Ovary (tissue), 9 donors: Measurements from ENCODE around the gene KAT6B. TPM values are rescaled to one million over a fixed set of nuclear protein-coding genes. Genes with fewer than 3 reads are reported as not detected.

Experiments used
- DNase-seq, 5 donors: peaks; one replicate each; pipeline ENCODE4 v3.0.0-alpha.2; 2019 to 2020
- H3K27ac ChIP-seq, 2 donors: fragments of 200-600 bp; one replicate each; pipeline versions ENCODE4 v1.5.1 to v1.8.0; 2019 to 2022
- H3K27me3 ChIP-seq: fragments of 200-600 bp; one replicate; pipeline ENCODE4 v1.8.0; 2022
- H3K36me3 ChIP-seq: fragments of 200-600 bp; sonication (generic); one replicate; pipeline ENCODE4 v1.5.1; 2019
- H3K4me1 ChIP-seq: one replicate; pipeline ENCODE4 v1.8.1; 2013; ENCODE audit warnings: mild to moderate bottlenecking, moderate library complexity; ENCODE audit not compliant: insufficient read depth
- H3K4me3 ChIP-seq: fragments of 200-600 bp; sonication (generic); one replicate; pipeline ENCODE4 v1.5.1; 2017
- H3K9me3 ChIP-seq, 2 donors: fragments of 200-600 bp in 1 of 2; sonication (generic) in 1 of 2; one replicate each; pipeline versions ENCODE4 v1.5.1 to v1.8.1; 2013 to 2019; ENCODE audit warnings: mild to moderate bottlenecking in 1 of 2, moderate library complexity in 1 of 2
- EP300 ChIP-seq: sonication (generic); formaldehyde crosslinking; IDR thresholded peaks from one replicate; pipeline ENCODE4 v1.6.1; 2017; ENCODE audit warnings: antibody characterized with exemption
- POLR2A ChIP-seq: fragments of 450-650 bp; IDR thresholded peaks from one replicate; pipeline ENCODE4 v1.6.1; 2017; ENCODE audit warnings: antibody characterized with exemption, mild to moderate bottlenecking, moderate library complexity
- WGBS, 3 donors: extraction: QIAGEN DNeasy Blood & Tissue Kit in 1 of 3; methylation state at CpG; one replicate each; pipeline versions ENCODE4 v1.1.5 to v1.1.7; 2013 to 2017; 5-methylcytosine and 5-hydroxymethylcytosine counted together
- intact Hi-C, 4 donors: fragments of 100-400 bp; cut with DNase I; formaldehyde crosslinking; loops; one replicate each; pipeline versions ENCODE4 v1.11.0 to v1.15.1; 2022 to 2023
- polyA plus RNA-seq, 2 donors: library from polyadenylated mRNA; stranded (reverse); fragments of 200-250 nt in 1 of 2; fragments of 350-450 nt in 1 of 2; fragmentation: Illumina TruSeq in 1 of 2; extraction: RNeasy Lipid Tissue Mini Kit (QIAGEN cat#74804) in 1 of 2; gene quantifications; one replicate each; pipeline ENCODE4 v1.2.3, GENCODE V29; 2013 to 2014
- total RNA-seq, 7 donors: library from RNA; depleted of rRNA in 2 of 7; stranded (reverse); fragments of >200 nt in 2 of 7; fragmentation: NEBNext Ultra II Directional in 3 of 7; extraction: Animal tissue kit (Norgen Biotek cat#: 25700) in 3 of 7; gene quantifications; one replicate each; pipeline versions ENCODE4 v1.1.0 to v1.2.4, GENCODE V29; 2016 to 2023
- TF ChIP-seq, protein P1 (sequence below), 3 donors: fragments of 450-650 bp in 2 of 3; fragments of 200-600 bp in 1 of 3; IDR thresholded peaks; one replicate each; pipeline versions ENCODE4 v1.5.1 to v1.8.0; 2016 to 2022; ENCODE audit warnings: antibody characterized with exemption in 3 of 3, mild to moderate bottlenecking in 1 of 3
- donor health status: DM: no; HTN: no; CAD: no; lungs with moderate emphysema.
- donor health status: DM: no; HTN: no; CAD: no.
- donor health status: Bipolar disorder and iron deficiency.
- donor health status: DM: yes; HTN: yes; CAD: no.
- donor health status: DM: no; HTN: no; CAD: no.
- donor health status: DM: yes; HTN: yes; CAD: no.

The KAT6B gene
- total and polyA plus RNA-seq, 9 donors: 14.9 to 61.6 (median 49.2) TPM

DNA sequence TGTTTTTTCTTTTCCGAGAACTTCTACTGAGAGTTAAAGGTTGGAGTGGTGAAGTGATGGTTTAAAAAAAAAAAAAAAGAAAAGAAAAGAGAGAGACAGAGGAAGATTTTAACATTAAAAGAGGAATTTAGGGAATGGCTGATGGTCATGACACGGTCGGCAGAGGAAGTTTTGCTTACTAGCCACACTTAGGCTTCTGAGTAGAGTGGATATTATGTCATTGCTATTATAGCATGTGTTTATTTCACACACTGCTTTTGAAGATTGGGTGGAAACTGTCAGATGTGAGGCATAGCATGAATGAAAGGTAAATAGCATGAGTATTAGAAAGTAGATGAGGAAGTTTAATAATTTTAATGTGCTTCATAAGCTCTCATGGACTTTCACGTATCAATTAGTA lies 2.5 kb downstream of the KAT6B start:
- no peak overlapping the region for H3K27ac ChIP-seq
- no peaks in the 10 kb centered on the region for H3K36me3 ChIP-seq
- no peak for TF ChIP-seq POLR2A
- TF ChIP-seq, protein P1, sequence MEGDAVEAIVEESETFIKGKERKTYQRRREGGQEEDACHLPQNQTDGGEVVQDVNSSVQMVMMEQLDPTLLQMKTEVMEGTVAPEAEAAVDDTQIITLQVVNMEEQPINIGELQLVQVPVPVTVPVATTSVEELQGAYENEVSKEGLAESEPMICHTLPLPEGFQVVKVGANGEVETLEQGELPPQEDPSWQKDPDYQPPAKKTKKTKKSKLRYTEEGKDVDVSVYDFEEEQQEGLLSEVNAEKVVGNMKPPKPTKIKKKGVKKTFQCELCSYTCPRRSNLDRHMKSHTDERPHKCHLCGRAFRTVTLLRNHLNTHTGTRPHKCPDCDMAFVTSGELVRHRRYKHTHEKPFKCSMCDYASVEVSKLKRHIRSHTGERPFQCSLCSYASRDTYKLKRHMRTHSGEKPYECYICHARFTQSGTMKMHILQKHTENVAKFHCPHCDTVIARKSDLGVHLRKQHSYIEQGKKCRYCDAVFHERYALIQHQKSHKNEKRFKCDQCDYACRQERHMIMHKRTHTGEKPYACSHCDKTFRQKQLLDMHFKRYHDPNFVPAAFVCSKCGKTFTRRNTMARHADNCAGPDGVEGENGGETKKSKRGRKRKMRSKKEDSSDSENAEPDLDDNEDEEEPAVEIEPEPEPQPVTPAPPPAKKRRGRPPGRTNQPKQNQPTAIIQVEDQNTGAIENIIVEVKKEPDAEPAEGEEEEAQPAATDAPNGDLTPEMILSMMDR (IDR thresholded peaks at IDR 0.05): no peak
- TF ChIP-seq EP300: no peak
- H3K27me3 ChIP-seq: no peaks in the 10 kb centered on the region
- H3K9me3 ChIP-seq: no peaks in the 10 kb centered on the region
- 61 to 71% (median 62%) methylated on average over 4 of the region's 4 CpGs for WGBS, 3 donors
- intact Hi-C loops: loop anchor here in 2 of 4 donors (5.0 to 10.0 kb wide), 2 partner anchors 276 to 677 kb away; partner anchors contain the start of genes ADK (in 1 of the 2) and AP3M1 (in 1 of the 2)
- no peak overlapping the region for H3K4me3 ChIP-seq
- DNase-seq: no peak
- peaks cover 9% of the 10 kb centered on the region for H3K4me1 ChIP-seq

DNA sequence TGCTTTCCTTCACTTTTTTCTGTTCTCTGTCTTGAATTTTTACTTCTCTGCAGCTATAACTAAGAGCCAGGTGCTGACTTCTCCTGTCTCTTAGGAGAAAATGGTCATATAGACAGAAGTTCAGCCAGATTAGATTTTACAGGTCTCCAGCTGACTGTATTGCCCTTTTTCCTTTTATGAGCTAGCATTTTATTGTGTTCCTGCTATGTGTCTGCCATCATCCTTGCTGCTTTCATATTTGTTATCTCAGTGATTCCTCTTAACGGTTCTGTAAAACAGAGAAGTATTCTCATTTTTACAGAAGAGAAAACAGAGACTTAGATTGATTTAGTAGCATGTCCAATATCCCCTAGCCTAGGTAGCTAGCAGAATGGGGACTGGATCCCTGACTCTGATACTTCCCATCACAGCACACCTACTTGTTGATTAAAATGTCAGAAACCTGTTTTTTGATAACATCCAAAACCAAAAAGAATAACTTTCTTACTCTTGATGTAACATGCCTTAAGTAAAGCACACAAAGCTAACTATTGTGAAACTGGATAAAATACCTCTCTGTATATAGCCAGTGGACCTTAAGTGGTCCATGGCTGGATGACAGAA lies 5.2 kb downstream of the KAT6B start:
- DNase-seq: no peak
- WGBS, 3 donors: 10 to 18% (median 13%) methylated on average over 1 of the region's 1 CpG
- Histone ChIP-seq H3K27ac (no peak overlapping the region), H3K36me3 (no peaks in the 10 kb centered on the region), H3K4me3 (no peak overlapping the region), H3K4me1 (peaks cover 19% of the 10 kb centered on the region), H3K27me3 (no peaks in the 10 kb centered on the region), H3K9me3 (no peaks in the 10 kb centered on the region)
- intact Hi-C loops: loop anchor here in 1 of 4 donors (10.0 kb wide), 1 partner anchor 183 kb away; no protein-coding TSS in a partner anchor
- TF ChIP-seq, protein P1 (IDR thresholded peaks at IDR 0.05): no peak
- no peak for TF ChIP-seq EP300
- no peak for TF ChIP-seq POLR2A

DNA sequence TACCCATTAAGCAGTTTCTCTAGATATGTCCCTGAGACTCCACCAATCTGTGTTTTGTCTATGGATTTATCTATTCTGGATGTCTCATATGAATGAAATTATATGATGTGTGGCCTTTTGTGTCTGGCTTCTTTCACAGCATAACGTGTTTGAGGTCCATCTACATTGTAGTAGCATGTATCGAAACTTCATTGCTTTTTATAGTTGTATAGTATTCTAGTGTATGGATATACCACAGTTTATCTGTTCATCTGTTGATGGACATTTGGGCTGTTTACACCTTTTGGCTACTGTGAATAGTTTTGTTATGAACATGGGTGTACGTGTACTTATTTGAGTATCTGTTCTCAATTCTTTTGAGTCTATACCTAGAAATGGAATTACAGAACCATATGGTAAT lies 9.6 kb downstream of the KAT6B start:
- no peak for DNase-seq
- no peaks in the 10 kb centered on the region for H3K9me3 ChIP-seq
- H3K27me3 ChIP-seq: no peaks in the 10 kb centered on the region
- no peak overlapping the region for H3K4me3 ChIP-seq
- TF ChIP-seq POLR2A (no peak), EP300 (no peak)
- TF ChIP-seq, protein P1 (IDR thresholded peaks at IDR 0.05): no peak
- H3K27ac ChIP-seq: peak overlapping the region in 1 of 2 donors; percentile 64
- intact Hi-C loops: loop anchor here in 1 of 4 donors (10.0 kb wide), 1 partner anchor 179 kb away; no protein-coding TSS in a partner anchor
- no peaks in the 10 kb centered on the region for H3K36me3 ChIP-seq
- H3K4me1 ChIP-seq: peaks cover 16% of the 10 kb centered on the region
- WGBS, 3 donors: 89 to 96% (median 93%) methylated on average over 3 of the region's 3 CpGs

DNA sequence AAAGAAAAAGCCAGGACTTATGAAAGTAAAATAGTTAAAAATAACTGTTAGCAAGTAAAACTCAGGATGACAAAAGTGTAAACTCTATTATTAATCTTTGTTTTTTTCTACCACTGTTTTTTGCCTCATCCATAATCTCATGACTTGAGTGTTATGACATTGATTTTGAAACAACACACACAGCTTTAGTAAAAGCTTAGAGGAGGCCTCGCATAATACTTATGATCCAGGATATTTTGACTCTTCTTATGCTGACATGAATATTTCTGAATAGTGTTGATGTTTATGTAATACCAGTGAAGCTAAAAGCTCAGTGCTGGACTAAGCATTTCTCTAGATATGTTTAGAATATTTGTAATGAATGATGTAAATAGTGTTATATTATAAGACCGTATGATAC lies 10.5 kb downstream of the KAT6B start:
- Histone ChIP-seq H3K36me3 (no peaks in the 10 kb centered on the region), H3K9me3 (no peaks in the 10 kb centered on the region), H3K27me3 (no peaks in the 10 kb centered on the region), H3K27ac (peak overlapping the region in 1 of 2 donors; percentile 64), H3K4me3 (no peak overlapping the region), H3K4me1 (peaks cover 23% of the 10 kb centered on the region)
- WGBS, 3 donors: 9 to 27% (median 22%) methylated on average over 2 of the region's 2 CpGs
- intact Hi-C loops: loop anchor here in 1 of 4 donors (10.0 kb wide), 1 partner anchor 178 kb away; no protein-coding TSS in a partner anchor
- TF ChIP-seq, protein P1 (IDR thresholded peaks at IDR 0.05): no peak
- TF ChIP-seq POLR2A: no peak
- no peak for TF ChIP-seq EP300
- no peak for DNase-seq
